K562 (cell line): ENCODE measurements around the gene ALG12. TPM values are rescaled to one million over a fixed set of nuclear protein-coding genes. Genes with fewer than 3 reads are reported as not detected.

ENCODE experiments used
- EP300 ChIP-seq: IDR thresholded peaks from 2 replicates; pipeline ENCODE4 v1.6.1; 2012; ENCODE audit warnings: low read length, improper control_type of control experiment
- FOSL1 ChIP-seq: fragments of 200-800 bp; sonication (Bioruptor generic); conservative IDR thresholded peaks from 2 replicates; pipeline ENCODE4 v1.6.1; 2016; ENCODE audit warnings: missing genetic modification characterization, missing compliant biosample characterization
- GATA2 ChIP-seq: sonication (generic); formaldehyde crosslinking; IDR thresholded peaks from 2 replicates; pipeline ENCODE4 v1.4.0; 2020; ENCODE audit warnings: mild to moderate bottlenecking, missing genetic modification reagents
- KDM1A ChIP-seq, 2 experiments: fragments of 450-650 bp; IDR thresholded peaks; 2 replicates each; pipeline ENCODE4 v1.6.1; 2016; ENCODE audit warnings: mild to moderate bottlenecking in 2 of 2
- KHSRP ChIP-seq: fragments of 450-650 bp; IDR thresholded peaks from 2 replicates; pipeline ENCODE4 v1.6.1; 2017
- LEF1 ChIP-seq: fragments of 450-650 bp; IDR thresholded peaks from 2 replicates; pipeline ENCODE4 v1.6.1; 2016; ENCODE audit warnings: mild to moderate bottlenecking
- NR1H2 ChIP-seq: sonication (generic); formaldehyde crosslinking; IDR thresholded peaks from 2 replicates; pipeline ENCODE4 v1.4.0; 2020; ENCODE audit warnings: mild to moderate bottlenecking, missing genetic modification reagents
- NUFIP1 ChIP-seq: fragments of 450-650 bp; IDR thresholded peaks from 2 replicates; pipeline ENCODE4 v1.6.1; 2018; ENCODE audit not compliant: partially characterized antibody
- SAFB ChIP-seq: fragments of 200-400 bp; formaldehyde crosslinking; IDR thresholded peaks from 2 replicates; pipeline ENCODE4 v1.6.1; 2017; ENCODE audit warnings: low read depth, low read length, borderline replicate concordance
- SOX6 ChIP-seq: fragments of 450-650 bp; IDR thresholded peaks from 2 replicates; pipeline ENCODE4 v1.6.1; 2014; ENCODE audit warnings: mild to moderate bottlenecking
- ZNF263 ChIP-seq: sonication (generic); formaldehyde crosslinking; IDR thresholded peaks from 2 replicates; pipeline ENCODE4 v1.8.0; 2022; ENCODE audit warnings: mild to moderate bottlenecking, missing genetic modification reagents, borderline replicate concordance
- polyA plus RNA-seq, 8 experiments: library from polyadenylated mRNA; depleted of rRNA in 4 of 8; stranded (reverse) in 5 of 8; unstranded in 3 of 8; fragments of >200 nt; fragmentation: Nextera tagmentation in 2 of 8; fragmentation: Illumina TruSeq in 1 of 8; extraction: Ambion mirVana in 2 of 8; extraction: Trizol in 1 of 8; gene quantifications; 2 replicates each; pipeline versions ENCODE4 v1.2.1 to v1.2.3, GENCODE V29; 2011 to 2014; ENCODE audit warnings: inconsistent platforms in 1 of 8, missing spikeins in 1 of 8
- total RNA-seq, 7 experiments: library from RNA; depleted of rRNA in 6 of 7; stranded (reverse); fragments of >200 nt in 6 of 7; fragmentation: Illumina TruSeq in 2 of 7; extraction: Trizol in 2 of 7; gene quantifications; 2 replicates each; pipeline versions ENCODE4 v1.2.1 to v1.2.3, GENCODE V29; 2011 to 2021; ENCODE audit warnings: low replicate concordance in 1 of 7
- TF ChIP-seq, protein P1 (sequence below): fragments of 250-450 bp; sonication (Bioruptor Pico); IDR thresholded peaks from 2 replicates; pipeline ENCODE4 v1.8.0; 2021; ENCODE audit warnings: moderate library complexity, mild to moderate bottlenecking, inconsistent platforms
- TF ChIP-seq, protein P2 (sequence below): fragments of 450-650 bp; formaldehyde crosslinking; IDR thresholded peaks from 2 replicates; pipeline ENCODE4 v1.4.0; 2022; ENCODE audit warnings: missing genetic modification characterization
- TF ChIP-seq, protein P3 (sequence below): fragments of 250-450 bp; sonication (Bioruptor Pico); IDR thresholded peaks from 2 replicates; pipeline ENCODE4 v1.4.0; 2020; ENCODE audit warnings: mild to moderate bottlenecking, moderate library complexity
- TF ChIP-seq, protein P4 (sequence below): fragments of 450-650 bp; IDR thresholded peaks from 2 replicates; pipeline ENCODE4 v1.6.1; 2016; ENCODE audit warnings: low read depth

Gene ALG12
- total and polyA plus RNA-seq, 9 of the 15 experiments (the other 6 are each of a cell fraction or from before 2014, with no cell fraction given) = 0.20 to 8.5 (median 3.4) TPM

DNA sequence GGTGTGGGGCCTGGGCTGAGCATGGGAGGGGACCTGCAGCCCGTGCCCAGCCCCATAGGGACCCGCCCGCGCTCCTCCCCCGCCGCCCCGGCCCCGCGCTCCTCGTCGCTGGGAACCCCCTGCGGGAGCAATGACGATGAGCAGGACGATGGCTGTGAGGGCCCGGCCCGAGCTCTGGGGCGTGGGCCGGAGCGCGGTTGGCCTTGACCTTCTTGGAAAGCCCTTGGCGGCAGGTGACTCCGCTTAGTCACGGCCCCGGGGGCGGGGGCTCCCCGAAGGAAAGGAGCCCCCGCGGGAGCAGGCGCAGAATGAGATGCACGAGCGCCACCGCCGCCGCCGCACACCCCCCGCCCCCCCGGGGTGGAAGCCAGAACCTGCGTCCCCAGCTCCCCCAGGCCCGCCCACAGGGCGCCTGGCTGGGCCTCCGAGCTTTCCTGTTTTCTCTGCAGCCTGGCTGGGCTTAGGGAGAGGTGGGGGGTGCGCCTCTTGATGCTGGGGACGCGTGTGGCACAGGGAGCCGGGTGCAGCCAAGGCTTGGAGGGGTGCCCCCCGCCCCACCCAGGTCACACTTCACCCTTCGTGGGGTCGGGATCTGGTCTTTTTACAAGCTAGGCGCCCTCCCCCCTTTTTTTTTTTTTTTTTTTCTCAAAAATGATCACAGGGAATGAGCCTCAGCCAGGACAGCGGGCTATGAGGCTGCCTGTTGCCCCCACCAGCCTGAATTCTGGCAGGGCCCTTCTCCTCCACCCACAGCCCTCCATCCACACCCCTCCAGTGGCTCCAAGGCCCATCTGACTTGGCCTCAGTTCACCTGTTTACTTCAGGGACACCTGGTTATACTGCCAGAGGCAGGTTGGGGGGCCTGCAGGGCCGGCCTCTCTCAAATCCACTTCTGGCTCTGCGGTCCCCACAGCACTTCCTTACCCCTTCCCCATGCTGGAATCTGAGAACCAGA is 18.1 kb upstream of the ALG12 start (continued):
- TF ChIP-seq GATA2 (CRISPR knock-in tag) (no peak), FOSL1 (peak; percentile 92), SAFB (no peak), EP300 (peak; percentile 66), NUFIP1 (no peak), KHSRP (no peak), ZNF263 (CRISPR knock-in tag) (peak; percentile 49; the same call in 1 of the 2 replicates), SOX6 (0 out of 2 replicates have a peak, but pooled peaks have one; percentile 32), KDM1A (IDR thresholded peaks at IDR 0.05) (0 out of 4 replicates have a peak, but pooled peaks of 1 of the 2 experiments have one; percentile 12), LEF1 (peak; percentile 62; the same call in 1 of the 2 replicates), NR1H2 (no peak)
- TF ChIP-seq, protein P1, sequence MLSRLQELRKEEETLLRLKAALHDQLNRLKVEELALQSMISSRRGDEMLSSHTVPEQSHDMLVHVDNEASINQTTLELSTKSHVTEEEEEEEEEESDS (CRISPR knock-in tag) = no peak
- TF ChIP-seq, protein P2, sequence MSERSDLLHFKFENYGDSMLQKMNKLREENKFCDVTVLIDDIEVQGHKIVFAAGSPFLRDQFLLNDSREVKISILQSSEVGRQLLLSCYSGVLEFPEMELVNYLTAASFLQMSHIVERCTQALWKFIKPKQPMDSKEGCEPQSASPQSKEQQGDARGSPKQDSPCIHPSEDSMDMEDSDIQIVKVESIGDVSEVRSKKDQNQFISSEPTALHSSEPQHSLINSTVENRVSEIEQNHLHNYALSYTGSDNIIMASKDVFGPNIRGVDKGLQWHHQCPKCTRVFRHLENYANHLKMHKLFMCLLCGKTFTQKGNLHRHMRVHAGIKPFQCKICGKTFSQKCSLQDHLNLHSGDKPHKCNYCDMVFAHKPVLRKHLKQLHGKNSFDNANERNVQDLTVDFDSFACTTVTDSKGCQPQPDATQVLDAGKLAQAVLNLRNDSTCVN (CRISPR knock-in tag) = no peak
- TF ChIP-seq, protein P3, sequence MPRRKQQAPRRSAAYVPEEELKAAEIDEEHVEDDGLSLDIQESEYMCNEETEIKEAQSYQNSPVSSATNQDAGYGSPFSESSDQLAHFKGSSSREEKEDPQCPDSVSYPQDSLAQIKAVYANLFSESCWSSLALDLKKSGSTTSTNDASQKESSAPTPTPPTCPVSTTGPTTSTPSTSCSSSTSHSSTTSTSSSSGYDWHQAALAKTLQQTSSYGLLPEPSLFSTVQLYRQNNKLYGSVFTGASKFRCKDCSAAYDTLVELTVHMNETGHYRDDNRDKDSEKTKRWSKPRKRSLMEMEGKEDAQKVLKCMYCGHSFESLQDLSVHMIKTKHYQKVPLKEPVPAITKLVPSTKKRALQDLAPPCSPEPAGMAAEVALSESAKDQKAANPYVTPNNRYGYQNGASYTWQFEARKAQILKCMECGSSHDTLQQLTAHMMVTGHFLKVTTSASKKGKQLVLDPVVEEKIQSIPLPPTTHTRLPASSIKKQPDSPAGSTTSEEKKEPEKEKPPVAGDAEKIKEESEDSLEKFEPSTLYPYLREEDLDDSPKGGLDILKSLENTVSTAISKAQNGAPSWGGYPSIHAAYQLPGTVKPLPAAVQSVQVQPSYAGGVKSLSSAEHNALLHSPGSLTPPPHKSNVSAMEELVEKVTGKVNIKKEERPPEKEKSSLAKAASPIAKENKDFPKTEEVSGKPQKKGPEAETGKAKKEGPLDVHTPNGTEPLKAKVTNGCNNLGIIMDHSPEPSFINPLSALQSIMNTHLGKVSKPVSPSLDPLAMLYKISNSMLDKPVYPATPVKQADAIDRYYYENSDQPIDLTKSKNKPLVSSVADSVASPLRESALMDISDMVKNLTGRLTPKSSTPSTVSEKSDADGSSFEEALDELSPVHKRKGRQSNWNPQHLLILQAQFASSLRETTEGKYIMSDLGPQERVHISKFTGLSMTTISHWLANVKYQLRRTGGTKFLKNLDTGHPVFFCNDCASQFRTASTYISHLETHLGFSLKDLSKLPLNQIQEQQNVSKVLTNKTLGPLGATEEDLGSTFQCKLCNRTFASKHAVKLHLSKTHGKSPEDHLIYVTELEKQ = no peak
- TF ChIP-seq, protein P4, sequence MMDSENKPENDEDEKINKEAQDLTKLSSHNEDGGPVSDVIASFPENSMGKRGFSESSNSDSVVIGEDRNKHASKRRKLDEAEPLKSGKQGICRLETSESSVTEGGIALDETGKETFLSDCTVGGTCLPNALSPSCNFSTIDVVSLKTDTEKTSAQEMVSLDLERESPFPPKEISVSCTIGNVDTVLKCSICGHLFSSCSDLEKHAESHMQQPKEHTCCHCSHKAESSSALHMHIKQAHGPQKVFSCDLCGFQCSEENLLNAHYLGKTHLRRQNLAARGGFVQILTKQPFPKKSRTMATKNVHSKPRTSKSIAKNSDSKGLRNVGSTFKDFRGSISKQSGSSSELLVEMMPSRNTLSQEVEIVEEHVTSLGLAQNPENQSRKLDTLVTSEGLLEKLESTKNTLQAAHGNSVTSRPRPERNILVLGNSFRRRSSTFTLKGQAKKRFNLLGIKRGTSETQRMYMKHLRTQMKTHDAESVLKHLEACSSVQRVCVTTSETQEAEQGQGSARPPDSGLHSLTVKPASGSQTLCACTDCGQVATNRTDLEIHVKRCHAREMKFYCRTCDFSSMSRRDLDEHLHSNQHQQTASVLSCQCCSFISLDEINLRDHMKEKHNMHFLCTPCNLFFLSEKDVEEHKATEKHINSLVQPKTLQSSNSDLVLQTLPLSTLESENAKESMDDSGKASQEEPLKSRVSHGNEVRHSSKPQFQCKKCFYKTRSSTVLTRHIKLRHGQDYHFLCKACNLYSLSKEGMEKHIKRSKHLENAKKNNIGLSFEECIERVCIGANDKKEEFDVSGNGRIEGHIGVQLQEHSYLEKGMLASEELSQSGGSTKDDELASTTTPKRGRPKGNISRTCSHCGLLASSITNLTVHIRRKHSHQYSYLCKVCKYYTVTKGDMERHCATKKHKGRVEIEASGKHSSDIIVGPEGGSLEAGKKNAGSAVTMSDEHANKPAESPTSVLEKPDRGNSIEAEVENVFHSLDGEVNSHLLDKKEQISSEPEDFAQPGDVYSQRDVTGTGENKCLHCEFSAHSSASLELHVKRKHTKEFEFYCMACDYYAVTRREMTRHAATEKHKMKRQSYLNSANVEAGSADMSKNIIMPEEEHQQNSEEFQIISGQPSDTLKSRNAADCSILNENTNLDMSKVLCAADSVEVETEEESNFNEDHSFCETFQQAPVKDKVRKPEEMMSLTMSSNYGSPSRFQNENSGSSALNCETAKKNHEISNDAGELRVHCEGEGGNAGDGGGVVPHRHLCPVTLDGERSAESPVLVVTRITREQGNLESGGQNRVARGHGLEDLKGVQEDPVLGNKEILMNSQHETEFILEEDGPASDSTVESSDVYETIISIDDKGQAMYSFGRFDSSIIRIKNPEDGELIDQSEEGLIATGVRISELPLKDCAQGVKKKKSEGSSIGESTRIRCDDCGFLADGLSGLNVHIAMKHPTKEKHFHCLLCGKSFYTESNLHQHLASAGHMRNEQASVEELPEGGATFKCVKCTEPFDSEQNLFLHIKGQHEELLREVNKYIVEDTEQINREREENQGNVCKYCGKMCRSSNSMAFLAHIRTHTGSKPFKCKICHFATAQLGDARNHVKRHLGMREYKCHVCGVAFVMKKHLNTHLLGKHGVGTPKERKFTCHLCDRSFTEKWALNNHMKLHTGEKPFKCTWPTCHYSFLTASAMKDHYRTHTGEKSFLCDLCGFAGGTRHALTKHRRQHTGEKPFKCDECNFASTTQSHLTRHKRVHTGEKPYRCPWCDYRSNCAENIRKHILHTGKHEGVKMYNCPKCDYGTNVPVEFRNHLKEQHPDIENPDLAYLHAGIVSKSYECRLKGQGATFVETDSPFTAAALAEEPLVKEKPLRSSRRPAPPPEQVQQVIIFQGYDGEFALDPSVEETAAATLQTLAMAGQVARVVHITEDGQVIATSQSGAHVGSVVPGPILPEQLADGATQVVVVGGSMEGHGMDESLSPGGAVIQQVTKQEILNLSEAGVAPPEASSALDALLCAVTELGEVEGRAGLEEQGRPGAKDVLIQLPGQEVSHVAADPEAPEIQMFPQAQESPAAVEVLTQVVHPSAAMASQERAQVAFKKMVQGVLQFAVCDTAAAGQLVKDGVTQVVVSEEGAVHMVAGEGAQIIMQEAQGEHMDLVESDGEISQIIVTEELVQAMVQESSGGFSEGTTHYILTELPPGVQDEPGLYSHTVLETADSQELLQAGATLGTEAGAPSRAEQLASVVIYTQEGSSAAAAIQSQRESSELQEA = no peak
